ENCODE results near the gene RHOB. TPM values are rescaled to one million over a fixed set of nuclear protein-coding genes. Genes with fewer than 3 reads are reported as not detected.

Gene RHOB
- total RNA-seq, 2 donors from 2014 or later, result 77.5 to 165 TPM

- no peak for TF ChIP-seq CTCF (IDR thresholded peaks at IDR 0.05)
- Histone ChIP-seq H3K27ac (peak overlapping the region; percentile 0), H3K9me3 (no peaks in the 10 kb centered on the region), H3K27me3 (no peaks in the 10 kb centered on the region), H3K9ac (ENCODE audit: low read depth in 2 of 2, low read length in 2 of 2) (peak overlapping the region in 1 of 2 donors; percentile 34), H3K36me3 (no peaks in the 10 kb centered on the region), H3K4me1 (no peaks in the 10 kb centered on the region), H3K4me3 (no peak overlapping the region)
- intact Hi-C loops (cut with DNase I), result no loop called here
- no peak for DNase-seq
Measured at GRCh38 chr2:20444993-20445910, 1.6 kb upstream of the RHOB start.

- Histone ChIP-seq H3K27me3 (no peaks in the 10 kb centered on the region), H3K9me3 (no peaks in the 10 kb centered on the region), H3K4me3 (peak overlapping the region; percentile 89), H3K9ac (ENCODE audit: low read depth in 2 of 2, low read length in 2 of 2) (peak overlapping the region; percentile 75 to 84), H3K4me1 (no peaks in the 10 kb centered on the region), H3K27ac (peak overlapping the region; percentile 95), H3K36me3 (no peaks in the 10 kb centered on the region)
- no peak for DNase-seq
- intact Hi-C loops (cut with DNase I), result no loop called here
- no peak for TF ChIP-seq CTCF (IDR thresholded peaks at IDR 0.05)
Measured at GRCh38 chr2:20446255-20446916, 488 bp upstream of the RHOB start.

- Histone ChIP-seq H3K27me3 (no peaks in the 10 kb centered on the region), H3K9ac (ENCODE audit: low read depth in 2 of 2, low read length in 2 of 2) (peak overlapping the region; percentile 84 to 100), H3K4me3 (peak overlapping the region; percentile 89), H3K36me3 (no peaks in the 10 kb centered on the region), H3K4me1 (no peaks in the 10 kb centered on the region), H3K9me3 (no peaks in the 10 kb centered on the region), H3K27ac (peak overlapping the region; percentile 95)
- DNase-seq, result peak; percentile 59
- TF ChIP-seq CTCF (IDR thresholded peaks at IDR 0.05), result no peak
- intact Hi-C loops (cut with DNase I), result no loop called here
Measured at GRCh38 chr2:20447437-20448245, 767 bp downstream of the RHOB start.

- intact Hi-C loops (cut with DNase I), result no loop called here
Measured at GRCh38 chr2:20448246-20448976, 1.5 kb downstream of the RHOB start.

More at GRCh38 chr2:20448246-20448976, 1.5 kb downstream of the RHOB start:
- no peaks in the 10 kb centered on the region for H3K9me3 ChIP-seq
- peak overlapping the region; percentile 89 for H3K4me3 ChIP-seq
- H3K9ac ChIP-seq (ENCODE audit: low read depth in 2 of 2, low read length in 2 of 2), result peak overlapping the region; percentile 84 to 100
- TF ChIP-seq CTCF (IDR thresholded peaks at IDR 0.05), result no peak
- H3K27ac ChIP-seq, result peak overlapping the region; percentile 95
- H3K4me1 ChIP-seq, result no peaks in the 10 kb centered on the region
- H3K36me3 ChIP-seq, result no peaks in the 10 kb centered on the region
- no peaks in the 10 kb centered on the region for H3K27me3 ChIP-seq
- DNase-seq, result no peak

Measured in colonic mucosa (tissue), 4 donors.